Activated T-helper 1 cell treated with anti-CD3 and anti-CD28 coated beads, Interleukin-12 subunit alpha, Interleukin-12 subunit beta, Interleukin-2, Interleukin-4 antibody, amounts not matched to agents 30 ng/mL and 10 ng/mL and 1 ng/mL, durations not matched to agents 14 hours and 24 hours and 36 hours (primary cell): Measurements from ENCODE around the gene MGAT5B. TPM values are rescaled to one million over a fixed set of nuclear protein-coding genes. Genes with fewer than 3 reads are reported as not detected.

Source experiments
- DNase-seq: peaks from one replicate; pipeline ENCODE4 v3.0.0; 2021; ENCODE audit warnings: low spot score
- H3K27ac Mint-ChIP-seq: one replicate; pipeline ENCODE4 v1.8.0; 2021; ENCODE audit warnings: mild to moderate bottlenecking, mixed read lengths
- H3K27me3 Mint-ChIP-seq: one replicate; pipeline ENCODE4 v1.8.0; 2022; ENCODE audit warnings: mild to moderate bottlenecking, moderate library complexity, mixed read lengths; ENCODE audit not compliant: insufficient read depth
- H3K36me3 Mint-ChIP-seq: one replicate; pipeline ENCODE4 v1.8.0; 2021; ENCODE audit warnings: low read depth, mixed read lengths
- H3K4me1 Mint-ChIP-seq: one replicate; pipeline ENCODE4 v1.8.0; 2021; ENCODE audit warnings: low read depth, mixed read lengths
- H3K4me3 Mint-ChIP-seq: one replicate; pipeline ENCODE4 v1.8.0; 2021; ENCODE audit warnings: mild to moderate bottlenecking, moderate library complexity, mixed read lengths
- H3K9me3 Mint-ChIP-seq: one replicate; pipeline ENCODE4 v1.8.0; 2021; ENCODE audit warnings: mixed read lengths
- intact Hi-C: fragments of 100-400 bp; cut with micrococcal nuclease; formaldehyde crosslinking; loops from one replicate; pipeline ENCODE4 v1.15.1; 2024
- total RNA-seq: library from RNA; stranded (reverse); gene quantifications from 2 replicates; pipeline ENCODE4 v1.2.3, GENCODE V29; 2022

Gene MGAT5B
- total RNA-seq, 1 donor from 2014 or later: 1.2 TPM

DNA sequence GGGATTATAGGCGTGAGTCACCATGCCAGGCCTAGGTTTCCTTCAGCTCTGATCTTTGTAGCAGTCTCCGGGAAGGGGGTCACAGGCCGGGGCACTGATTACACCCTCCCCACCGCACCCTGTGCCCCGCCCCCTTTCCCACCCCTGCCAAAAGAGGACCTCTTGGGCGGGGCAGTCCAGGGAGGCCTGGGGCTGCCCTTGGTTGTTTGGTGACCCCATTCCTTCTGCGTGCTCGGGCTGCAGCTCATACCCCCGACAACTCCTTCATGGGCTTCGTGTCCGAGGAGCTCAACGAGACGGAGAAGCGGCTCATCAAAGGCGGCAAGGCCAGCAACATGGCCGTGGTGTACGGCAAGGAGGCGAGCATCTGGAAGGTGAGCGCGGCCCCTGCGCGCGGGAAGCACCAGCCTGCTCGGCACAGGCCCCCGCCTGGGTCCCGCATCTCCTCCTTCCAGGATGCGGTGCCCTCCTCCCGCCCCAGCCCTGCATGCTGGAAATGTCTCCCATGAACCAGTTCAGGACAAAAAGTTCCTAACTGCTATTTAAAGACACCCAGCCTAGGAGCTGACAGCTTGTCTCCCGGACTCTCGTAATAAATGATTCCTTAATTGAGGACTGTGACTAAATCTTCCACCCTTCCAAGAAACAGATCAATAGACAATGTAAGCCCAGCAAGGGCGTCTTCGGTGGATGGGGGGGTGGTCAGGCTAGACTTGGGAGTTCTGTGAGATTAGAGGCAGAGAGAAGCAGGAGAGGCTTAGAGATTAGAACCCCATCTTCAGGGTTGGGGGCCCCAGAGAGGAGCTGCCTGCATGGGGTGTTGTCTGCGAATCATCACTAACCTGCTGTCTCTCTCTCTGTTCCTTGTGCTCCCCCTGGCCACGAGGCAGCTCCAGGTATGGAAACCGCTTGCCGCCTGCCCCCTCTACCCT is 64.5 kb downstream of the MGAT5B start:
- no peak overlapping the region for H3K27ac Mint-ChIP-seq
- no peaks in the 10 kb centered on the region for H3K36me3 Mint-ChIP-seq
- intact Hi-C loops: no loop called here
- peaks cover 13% of the 10 kb centered on the region for H3K27me3 Mint-ChIP-seq
- no peak for DNase-seq
- no peaks in the 10 kb centered on the region for H3K4me1 Mint-ChIP-seq
- no peaks in the 10 kb centered on the region for H3K9me3 Mint-ChIP-seq
- H3K4me3 Mint-ChIP-seq: no peak overlapping the region

GRCh38 chr17:76934561-76935320 is 66.5 kb downstream of the MGAT5B start:
- Mint-ChIP-seq H3K36me3 (no peaks in the 10 kb centered on the region), H3K27ac (no peak overlapping the region), H3K27me3 (peaks cover 8% of the 10 kb centered on the region), H3K9me3 (no peaks in the 10 kb centered on the region), H3K4me1 (no peaks in the 10 kb centered on the region), H3K4me3 (no peak overlapping the region)
- intact Hi-C loops: no loop called here
- DNase-seq: no peak

DNA sequence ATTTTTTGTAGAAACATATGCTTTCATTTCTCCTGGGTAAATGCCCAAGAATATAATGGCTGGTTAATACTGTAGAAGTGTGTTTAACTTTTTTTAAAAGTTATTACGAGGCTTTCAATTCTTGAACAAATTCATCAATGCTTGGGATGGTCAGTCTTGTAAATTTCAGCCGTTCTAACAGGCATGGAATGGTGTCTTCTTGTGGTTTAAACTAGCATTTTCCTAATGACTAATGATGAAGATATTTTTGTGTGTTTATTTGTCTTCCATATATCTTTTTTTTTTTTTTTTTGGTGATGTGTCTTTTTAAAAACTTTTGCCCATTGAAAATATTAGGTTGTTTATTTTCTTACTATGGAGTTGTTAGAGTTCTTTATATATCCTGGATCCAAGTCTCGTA is 67.1 kb downstream of the MGAT5B start:
- DNase-seq: no peak

DNA sequence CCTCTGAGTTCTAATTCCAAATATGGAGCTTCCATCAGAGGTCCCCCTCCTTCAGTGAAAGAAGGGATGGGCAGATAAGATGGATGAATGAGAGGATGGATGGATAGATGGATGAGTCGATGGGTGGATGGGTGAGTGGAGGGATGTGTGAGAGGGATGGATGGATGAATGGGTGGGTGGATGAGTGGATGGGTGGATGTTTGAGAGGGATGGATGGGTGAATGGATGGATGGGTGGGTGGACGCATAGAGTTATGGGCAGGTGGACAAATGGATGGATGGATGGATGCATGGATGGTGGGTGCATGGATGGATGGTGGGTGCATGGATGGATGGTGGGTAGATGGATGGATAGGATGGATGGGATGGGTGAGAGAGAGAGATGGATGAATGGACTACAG is 69.0 kb downstream of the MGAT5B start:
- Mint-ChIP-seq H3K27ac (no peak overlapping the region), H3K36me3 (no peaks in the 10 kb centered on the region), H3K4me3 (no peak overlapping the region), H3K9me3 (no peaks in the 10 kb centered on the region), H3K4me1 (no peaks in the 10 kb centered on the region), H3K27me3 (peaks cover 6% of the 10 kb centered on the region)
- no peak for DNase-seq
- intact Hi-C loops: no loop called here

More for the DNA sequence above, 67.1 kb downstream of the MGAT5B start:
- Mint-ChIP-seq H3K27ac (no peak overlapping the region), H3K9me3 (no peaks in the 10 kb centered on the region), H3K4me1 (no peaks in the 10 kb centered on the region), H3K36me3 (no peaks in the 10 kb centered on the region), H3K4me3 (no peak overlapping the region), H3K27me3 (peaks cover 6% of the 10 kb centered on the region)
- intact Hi-C loops: no loop called here

- no peaks in the 10 kb centered on the region for H3K4me1 Mint-ChIP-seq
- no peak overlapping the region for H3K27ac Mint-ChIP-seq
- no peak for DNase-seq
- intact Hi-C loops: no loop called here
- H3K27me3 Mint-ChIP-seq: peaks cover 6% of the 10 kb centered on the region
- H3K9me3 Mint-ChIP-seq: no peaks in the 10 kb centered on the region
- no peak overlapping the region for H3K4me3 Mint-ChIP-seq
- H3K36me3 Mint-ChIP-seq: no peaks in the 10 kb centered on the region
These were observed 69.8 kb downstream of the MGAT5B start for GRCh38 chr17:76938009-76938408.

DNA sequence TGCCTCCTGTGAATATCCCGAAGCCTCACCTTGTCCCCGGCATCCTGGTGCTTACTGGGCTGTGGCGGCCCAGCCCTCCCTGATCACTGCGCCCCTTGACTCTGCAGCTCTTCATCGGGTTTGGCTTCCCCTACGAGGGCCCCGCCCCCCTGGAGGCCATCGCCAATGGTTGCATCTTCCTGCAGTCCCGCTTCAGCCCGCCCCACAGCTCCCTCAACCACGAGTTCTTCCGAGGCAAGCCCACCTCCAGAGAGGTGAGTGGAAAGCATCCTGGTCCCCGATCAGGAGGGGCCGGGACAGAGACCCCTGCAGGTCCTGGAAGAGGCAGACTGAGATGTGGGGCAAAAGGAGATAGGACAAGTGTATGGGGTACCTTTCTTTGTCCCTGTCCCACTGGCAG is 72.1 kb downstream of the MGAT5B start:
- Mint-ChIP-seq H3K27me3 (peaks cover 2% of the 10 kb centered on the region), H3K9me3 (no peaks in the 10 kb centered on the region), H3K27ac (no peak overlapping the region), H3K4me3 (no peak overlapping the region), H3K4me1 (no peaks in the 10 kb centered on the region), H3K36me3 (no peaks in the 10 kb centered on the region)
- intact Hi-C loops: no loop called here
- no peak for DNase-seq

GRCh38 chr17:76940738-76941350 is 72.6 kb downstream of the MGAT5B start:
- Mint-ChIP-seq H3K4me1 (no peaks in the 10 kb centered on the region), H3K36me3 (no peaks in the 10 kb centered on the region), H3K9me3 (no peaks in the 10 kb centered on the region), H3K4me3 (no peak overlapping the region), H3K27ac (no peak overlapping the region), H3K27me3 (peaks cover 2% of the 10 kb centered on the region)
- intact Hi-C loops: no loop called here
- DNase-seq: no peak

- H3K36me3 Mint-ChIP-seq: no peaks in the 10 kb centered on the region
- DNase-seq: no peak
- H3K4me3 Mint-ChIP-seq: no peak overlapping the region
- no peaks in the 10 kb centered on the region for H3K4me1 Mint-ChIP-seq
- no peaks in the 10 kb centered on the region for H3K9me3 Mint-ChIP-seq
- peaks cover 2% of the 10 kb centered on the region for H3K27me3 Mint-ChIP-seq
- intact Hi-C loops: no loop called here
- H3K27ac Mint-ChIP-seq: no peak overlapping the region
These were observed 75.0 kb downstream of the MGAT5B start for GRCh38 chr17:76943202-76943601.

GRCh38 chr17:76943781-76944213 is 75.6 kb downstream of the MGAT5B start:
- Mint-ChIP-seq H3K27ac (no peak overlapping the region), H3K4me1 (no peaks in the 10 kb centered on the region), H3K27me3 (peaks cover 2% of the 10 kb centered on the region), H3K4me3 (no peak overlapping the region), H3K36me3 (no peaks in the 10 kb centered on the region), H3K9me3 (no peaks in the 10 kb centered on the region)
- intact Hi-C loops: no loop called here
- no peak for DNase-seq

GRCh38 chr17:76944477-76944876 is 76.3 kb downstream of the MGAT5B start:
- Mint-ChIP-seq H3K36me3 (no peaks in the 10 kb centered on the region), H3K9me3 (no peaks in the 10 kb centered on the region), H3K27me3 (peaks cover 2% of the 10 kb centered on the region), H3K4me3 (no peak overlapping the region), H3K4me1 (no peaks in the 10 kb centered on the region), H3K27ac (no peak overlapping the region)
- intact Hi-C loops: no loop called here
- no peak for DNase-seq

- no peak for DNase-seq
- Mint-ChIP-seq H3K4me3 (no peak overlapping the region), H3K4me1 (no peaks in the 10 kb centered on the region), H3K27me3 (peaks cover 2% of the 10 kb centered on the region), H3K27ac (no peak overlapping the region), H3K36me3 (no peaks in the 10 kb centered on the region), H3K9me3 (no peaks in the 10 kb centered on the region)
- intact Hi-C loops: no loop called here
These were observed 78.0 kb downstream of the MGAT5B start for GRCh38 chr17:76946111-76946771.

- intact Hi-C loops: no loop called here
- H3K4me3 Mint-ChIP-seq: no peak overlapping the region
These were observed 78.5 kb downstream of the MGAT5B start for GRCh38 chr17:76946772-76947135.

More at GRCh38 chr17:76946772-76947135, 78.5 kb downstream of the MGAT5B start:
- no peaks in the 10 kb centered on the region for H3K36me3 Mint-ChIP-seq
- H3K27ac Mint-ChIP-seq: no peak overlapping the region
- H3K27me3 Mint-ChIP-seq: peaks cover 2% of the 10 kb centered on the region
- no peaks in the 10 kb centered on the region for H3K4me1 Mint-ChIP-seq
- no peak for DNase-seq
- H3K9me3 Mint-ChIP-seq: no peaks in the 10 kb centered on the region
